Loucy (cell line): ENCODE data around the gene MGMT.

Source experiments
- H2AFZ ChIP-seq: fragments of 200-600 bp; sonication (generic); 2 replicates; pipeline ENCODE4 v1.6.0; 2016; ENCODE audit warnings: antibody characterized with exemption, mild to moderate bottlenecking, low read length, moderate library complexity
- H3F3A ChIP-seq: fragments of 200-600 bp; 2 replicates; pipeline ENCODE4 v1.6.0; 2016; ENCODE audit warnings: antibody characterized with exemption, low read depth, mild to moderate bottlenecking
- H3K27me3 ChIP-seq: fragments of 200-600 bp; sonication (generic); 2 replicates; pipeline ENCODE4 v1.6.1; 2014; ENCODE audit warnings: low read length, mild to moderate bottlenecking; ENCODE audit not compliant: insufficient read depth, poor library complexity, severe bottlenecking
- H3K36me3 ChIP-seq: fragments of 200-600 bp; sonication (generic); 2 replicates; pipeline ENCODE4 v1.6.1; 2016; ENCODE audit warnings: low read length; ENCODE audit not compliant: insufficient read depth
- H3K4me1 ChIP-seq: fragments of 200-600 bp; sonication (generic); 2 replicates; pipeline ENCODE4 v1.5.1; 2014; ENCODE audit warnings: low read length, mild to moderate bottlenecking; ENCODE audit not compliant: insufficient read depth, poor library complexity, severe bottlenecking
- H3K4me2 ChIP-seq: fragments of 200-600 bp; sonication (generic); 2 replicates; pipeline ENCODE4 v1.6.0; 2014; ENCODE audit warnings: antibody characterized with exemption, low read length, low read depth, mild to moderate bottlenecking; ENCODE audit not compliant: poor library complexity, severe bottlenecking
- H3K4me3 ChIP-seq: fragments of 200-600 bp; sonication (generic); 2 replicates; pipeline ENCODE4 v1.5.1; 2014; ENCODE audit warnings: low read length, mild to moderate bottlenecking, mixed read lengths; ENCODE audit not compliant: poor library complexity, severe bottlenecking
- H3K79me2 ChIP-seq: fragments of 200-600 bp; sonication (generic); 2 replicates; pipeline ENCODE4 v1.6.1; 2014; ENCODE audit warnings: low read length; ENCODE audit not compliant: insufficient read depth
- H3K9ac ChIP-seq: fragments of 200-600 bp; sonication (generic); 2 replicates; pipeline ENCODE4 v1.6.0; 2014; ENCODE audit warnings: mild to moderate bottlenecking, low read depth, low read length, moderate library complexity; ENCODE audit not compliant: poor library complexity, severe bottlenecking
- H3K9me2 ChIP-seq: fragments of 200-600 bp; sonication (generic); replicated peaks from 2 replicates; pipeline ENCODE4 v1.6.1; 2016; ENCODE audit warnings: low read depth, low read length, mixed read lengths
- H3K9me3 ChIP-seq: fragments of 200-600 bp; sonication (generic); 2 replicates; pipeline ENCODE4 v1.6.1; 2014; ENCODE audit warnings: mild to moderate bottlenecking, antibody characterized with exemption, low read length, low read depth; ENCODE audit not compliant: insufficient read depth
- H4K20me1 ChIP-seq: fragments of 200-600 bp; sonication (generic); 2 replicates; pipeline ENCODE4 v1.6.0; 2014; ENCODE audit warnings: antibody characterized with exemption, low read length, mild to moderate bottlenecking; ENCODE audit not compliant: insufficient read depth, poor library complexity, severe bottlenecking
- EZH2phosphoT487 ChIP-seq: fragments of 200-600 bp; IDR thresholded peaks from 2 replicates; pipeline ENCODE4 v1.6.1; 2018; ENCODE audit warnings: antibody characterized with exemption, mild to moderate bottlenecking, moderate library complexity, borderline replicate concordance
- TF ChIP-seq, protein P1 (sequence below): fragments of 200-600 bp; sonication (generic); conservative IDR thresholded peaks from 2 replicates; pipeline ENCODE4 v1.5.1; 2014; ENCODE audit warnings: mild to moderate bottlenecking, antibody characterized with exemption, low read length

MGMT gene

DNA sequence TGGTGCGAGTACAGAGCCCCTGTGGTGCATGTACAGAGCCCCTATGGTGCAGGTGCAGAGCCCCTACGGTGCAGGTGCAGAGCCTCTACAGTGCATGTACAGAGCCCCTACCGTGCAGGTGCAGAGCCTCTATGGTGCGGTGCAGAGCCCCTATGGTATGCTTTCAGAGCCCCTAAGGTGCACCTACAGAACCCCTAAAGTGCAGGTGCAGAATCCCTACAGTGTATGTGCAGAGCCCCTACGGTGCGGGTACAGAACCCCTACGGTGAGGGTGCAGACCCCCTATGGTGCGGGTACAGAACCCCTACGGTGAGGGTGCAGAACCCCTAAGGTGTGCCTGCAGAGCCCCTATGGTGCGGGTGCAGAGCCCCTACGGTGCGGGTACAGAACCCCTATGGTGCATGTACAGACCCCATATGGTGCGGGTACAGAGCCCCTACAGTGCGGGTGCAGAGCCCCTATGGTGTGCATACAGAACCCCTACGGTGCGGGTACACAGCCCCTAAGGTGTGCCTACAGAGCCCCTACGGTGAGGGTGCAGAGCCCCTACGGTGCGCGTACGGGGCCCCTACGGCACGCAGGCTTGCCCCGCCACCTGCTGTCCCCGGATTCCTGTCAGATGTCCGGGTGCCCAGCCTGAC is 53.5 kb downstream of the MGMT start:
- no peaks in the 10 kb centered on the region for H3F3A ChIP-seq
- H3K4me3 ChIP-seq = no peak overlapping the region
- H3K9ac ChIP-seq = no peak overlapping the region
- H3K9me3 ChIP-seq = no peaks in the 10 kb centered on the region
- H3K27me3 ChIP-seq = no peaks in the 10 kb centered on the region
- no peak for TF ChIP-seq EZH2phosphoT487
- TF ChIP-seq, protein P1, sequence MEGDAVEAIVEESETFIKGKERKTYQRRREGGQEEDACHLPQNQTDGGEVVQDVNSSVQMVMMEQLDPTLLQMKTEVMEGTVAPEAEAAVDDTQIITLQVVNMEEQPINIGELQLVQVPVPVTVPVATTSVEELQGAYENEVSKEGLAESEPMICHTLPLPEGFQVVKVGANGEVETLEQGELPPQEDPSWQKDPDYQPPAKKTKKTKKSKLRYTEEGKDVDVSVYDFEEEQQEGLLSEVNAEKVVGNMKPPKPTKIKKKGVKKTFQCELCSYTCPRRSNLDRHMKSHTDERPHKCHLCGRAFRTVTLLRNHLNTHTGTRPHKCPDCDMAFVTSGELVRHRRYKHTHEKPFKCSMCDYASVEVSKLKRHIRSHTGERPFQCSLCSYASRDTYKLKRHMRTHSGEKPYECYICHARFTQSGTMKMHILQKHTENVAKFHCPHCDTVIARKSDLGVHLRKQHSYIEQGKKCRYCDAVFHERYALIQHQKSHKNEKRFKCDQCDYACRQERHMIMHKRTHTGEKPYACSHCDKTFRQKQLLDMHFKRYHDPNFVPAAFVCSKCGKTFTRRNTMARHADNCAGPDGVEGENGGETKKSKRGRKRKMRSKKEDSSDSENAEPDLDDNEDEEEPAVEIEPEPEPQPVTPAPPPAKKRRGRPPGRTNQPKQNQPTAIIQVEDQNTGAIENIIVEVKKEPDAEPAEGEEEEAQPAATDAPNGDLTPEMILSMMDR = no peak
- H2AFZ ChIP-seq = no peak overlapping the region
- peaks cover 8% of the 10 kb centered on the region for H3K4me1 ChIP-seq
- H4K20me1 ChIP-seq = no peaks in the 10 kb centered on the region
- H3K79me2 ChIP-seq = peaks cover 14% of the 10 kb centered on the region; the same call in 1 of the 2 replicates
- no peaks in the 10 kb centered on the region for H3K36me3 ChIP-seq
- H3K4me2 ChIP-seq = no peak overlapping the region
- no peaks in the 10 kb centered on the region for H3K9me2 ChIP-seq

DNA sequence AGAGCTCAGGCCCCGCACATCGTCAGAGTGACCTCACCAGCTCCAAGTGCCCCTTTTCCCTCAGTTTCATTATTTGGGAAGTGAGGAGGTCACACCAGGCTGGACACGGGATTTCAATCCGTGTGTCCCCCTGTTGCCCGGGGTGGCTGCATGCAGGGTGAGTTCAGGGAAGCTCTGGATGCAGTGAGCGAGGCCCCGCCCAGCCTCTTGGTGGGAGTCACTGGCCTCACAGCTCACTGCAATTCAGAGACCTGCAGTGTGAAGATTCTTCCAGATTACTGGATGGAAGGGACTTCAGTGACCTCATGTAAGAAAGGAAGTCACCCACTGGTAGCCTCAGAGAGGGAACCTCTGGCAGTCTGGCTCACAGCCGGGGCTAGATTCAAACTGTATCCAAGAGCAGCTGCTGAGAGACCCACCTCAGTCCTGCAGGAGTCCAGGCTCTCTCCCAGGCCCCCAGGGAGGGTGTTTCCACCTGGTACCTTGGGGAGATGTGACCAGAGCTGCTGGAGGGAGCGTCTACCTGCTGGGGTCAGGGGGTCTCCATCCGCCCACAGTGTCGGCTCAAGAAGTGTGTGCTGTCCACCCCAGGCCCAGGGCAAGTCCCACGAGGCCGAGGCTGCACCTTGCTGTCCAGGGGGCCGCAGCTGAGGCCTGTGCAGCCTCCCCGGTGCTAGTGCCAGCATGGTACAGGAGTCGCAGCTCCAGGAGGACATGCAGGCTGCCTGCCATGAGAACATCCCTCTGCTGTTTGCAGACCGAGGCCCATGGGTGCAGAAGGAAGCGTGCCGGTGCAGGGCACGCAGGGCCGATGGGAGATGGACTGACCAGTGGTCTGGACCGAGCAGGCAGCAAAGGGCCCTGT is 54.4 kb downstream of the MGMT start:
- H4K20me1 ChIP-seq = no peaks in the 10 kb centered on the region
- no peak overlapping the region for H3K4me2 ChIP-seq
- no peak overlapping the region for H3K9ac ChIP-seq
- no peaks in the 10 kb centered on the region for H3F3A ChIP-seq
- peaks cover 11% of the 10 kb centered on the region; the same call in 1 of the 2 replicates for H3K79me2 ChIP-seq
- no peaks in the 10 kb centered on the region for H3K36me3 ChIP-seq
- H3K9me2 ChIP-seq = no peaks in the 10 kb centered on the region
- no peaks in the 10 kb centered on the region for H3K27me3 ChIP-seq
- H2AFZ ChIP-seq = no peak overlapping the region
- TF ChIP-seq, protein P1 = no peak
- TF ChIP-seq EZH2phosphoT487 = no peak
- H3K4me3 ChIP-seq = no peak overlapping the region
- H3K4me1 ChIP-seq = peaks cover 8% of the 10 kb centered on the region
- no peaks in the 10 kb centered on the region for H3K9me3 ChIP-seq

DNA sequence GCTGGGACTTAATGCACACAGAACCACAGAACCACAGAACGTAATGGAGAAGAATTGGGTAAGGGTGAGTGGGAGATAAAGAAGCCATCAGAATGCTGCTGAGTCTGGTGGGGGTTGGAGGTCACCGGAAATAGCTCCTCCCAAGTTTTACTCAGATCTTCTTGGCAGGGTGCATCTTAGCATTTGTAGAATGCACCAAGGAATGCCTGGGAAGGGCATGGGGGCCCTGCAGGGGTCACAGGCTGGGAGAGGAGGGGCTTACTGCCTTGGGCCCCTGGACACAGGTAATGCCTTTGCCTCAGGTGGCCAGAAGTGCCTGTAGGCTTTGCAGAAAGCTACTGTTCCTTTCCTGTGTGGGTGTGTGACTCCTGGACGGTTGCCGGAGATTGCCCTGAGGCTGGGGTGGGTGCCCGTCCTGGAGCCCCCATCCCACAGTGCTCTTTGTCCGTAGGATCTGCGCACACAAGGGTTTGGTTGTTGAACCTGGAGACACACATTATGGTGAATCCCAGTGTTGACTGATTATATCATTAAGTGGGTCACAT is 55.1 kb downstream of the MGMT start:
- Histone ChIP-seq H3K4me1 (peaks cover 8% of the 10 kb centered on the region), H3K4me3 (no peak overlapping the region), H3K79me2 (peaks cover 4% of the 10 kb centered on the region; the same call in 1 of the 2 replicates), H3K9ac (no peak overlapping the region), H3K27me3 (no peaks in the 10 kb centered on the region), H3K9me3 (no peaks in the 10 kb centered on the region), H3K36me3 (no peaks in the 10 kb centered on the region), H3K9me2 (no peaks in the 10 kb centered on the region), H3F3A (no peaks in the 10 kb centered on the region), H4K20me1 (no peaks in the 10 kb centered on the region), H3K4me2 (no peak overlapping the region), H2AFZ (no peak overlapping the region)
- TF ChIP-seq, protein P1 = no peak
- no peak for TF ChIP-seq EZH2phosphoT487
